ENCODE measurements around the gene IP6K3. TPM values are rescaled to one million over a fixed set of nuclear protein-coding genes. Genes with fewer than 3 reads are reported as not detected.

The IP6K3 gene
- total RNA-seq, 1 experiment from 2014 or later, result not detected

DNA sequence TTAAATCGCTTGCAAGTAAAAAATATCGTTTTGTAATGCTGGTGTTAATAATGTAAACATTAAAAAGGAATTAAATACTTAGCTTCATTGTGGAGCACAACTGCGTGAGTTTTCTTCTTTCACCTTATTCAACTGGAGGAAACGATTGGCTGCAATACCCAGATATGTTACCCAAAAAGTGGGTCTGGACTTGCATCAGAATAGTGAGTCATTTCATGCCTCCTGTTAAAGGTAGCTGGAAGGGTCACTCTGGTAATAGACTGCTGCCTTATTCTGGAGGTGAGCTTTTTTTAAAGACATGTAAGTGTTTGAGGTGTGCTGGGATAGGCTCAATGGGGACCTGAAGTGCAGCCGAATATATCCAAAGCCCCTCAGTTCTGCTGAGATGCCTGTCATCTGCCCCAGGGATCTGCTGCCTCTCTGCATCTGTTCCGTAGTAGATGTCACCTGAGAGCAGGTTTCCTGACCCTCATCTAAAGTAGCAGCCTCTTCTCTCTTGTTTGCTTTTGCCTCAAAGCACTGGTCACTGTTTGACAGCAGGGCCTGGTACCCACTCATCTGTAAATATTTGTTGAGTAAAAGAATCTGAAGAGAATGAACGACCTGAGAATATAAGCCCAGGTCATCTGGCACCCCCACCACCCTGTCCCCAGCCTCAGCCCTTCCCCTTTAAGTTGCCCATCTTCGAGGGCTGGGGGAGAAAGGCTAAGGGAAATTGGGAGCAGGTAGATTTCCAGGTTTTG lies 29.6 kb downstream of the IP6K3 start:
- intact Hi-C loops (cut with micrococcal nuclease; ENCODE audit: unreplicated experiment) (no loop called here), in situ Hi-C loops (cut with HindIII; ENCODE audit: low pct_unique_long_range_greater_than_20kb, low sequenced_read_pairs) (no loop called here)
- Histone ChIP-seq H3K4me3 (ENCODE audit: low read depth in 2 of 2, low read length in 2 of 2) (no peak overlapping the region), H3K27me3 (ENCODE audit: control insufficient read depth, insufficient read depth, low read length) (peaks cover 4% of the 10 kb centered on the region; the same call in 1 of the 2 replicates), H3K9me3 (ENCODE audit: control insufficient read depth, insufficient read depth, low read depth, low read length) (no peaks in the 10 kb centered on the region), H3K4me1 (ENCODE audit: control insufficient read depth, insufficient read depth, low read length) (no peaks in the 10 kb centered on the region), H3K36me3 (ENCODE audit: control insufficient read depth, insufficient read depth, low read length) (no peaks in the 10 kb centered on the region), H3K27ac (ENCODE audit: low read length) (no peak overlapping the region)
- CTCF ChIA-PET, result interaction anchor here (0.7 kb wide), 1 partner anchor 427 kb away, joined by 3 read pairs; no protein-coding TSS in a partner anchor
- no peak for ATAC-seq
- TF ChIP-seq, protein P1, sequence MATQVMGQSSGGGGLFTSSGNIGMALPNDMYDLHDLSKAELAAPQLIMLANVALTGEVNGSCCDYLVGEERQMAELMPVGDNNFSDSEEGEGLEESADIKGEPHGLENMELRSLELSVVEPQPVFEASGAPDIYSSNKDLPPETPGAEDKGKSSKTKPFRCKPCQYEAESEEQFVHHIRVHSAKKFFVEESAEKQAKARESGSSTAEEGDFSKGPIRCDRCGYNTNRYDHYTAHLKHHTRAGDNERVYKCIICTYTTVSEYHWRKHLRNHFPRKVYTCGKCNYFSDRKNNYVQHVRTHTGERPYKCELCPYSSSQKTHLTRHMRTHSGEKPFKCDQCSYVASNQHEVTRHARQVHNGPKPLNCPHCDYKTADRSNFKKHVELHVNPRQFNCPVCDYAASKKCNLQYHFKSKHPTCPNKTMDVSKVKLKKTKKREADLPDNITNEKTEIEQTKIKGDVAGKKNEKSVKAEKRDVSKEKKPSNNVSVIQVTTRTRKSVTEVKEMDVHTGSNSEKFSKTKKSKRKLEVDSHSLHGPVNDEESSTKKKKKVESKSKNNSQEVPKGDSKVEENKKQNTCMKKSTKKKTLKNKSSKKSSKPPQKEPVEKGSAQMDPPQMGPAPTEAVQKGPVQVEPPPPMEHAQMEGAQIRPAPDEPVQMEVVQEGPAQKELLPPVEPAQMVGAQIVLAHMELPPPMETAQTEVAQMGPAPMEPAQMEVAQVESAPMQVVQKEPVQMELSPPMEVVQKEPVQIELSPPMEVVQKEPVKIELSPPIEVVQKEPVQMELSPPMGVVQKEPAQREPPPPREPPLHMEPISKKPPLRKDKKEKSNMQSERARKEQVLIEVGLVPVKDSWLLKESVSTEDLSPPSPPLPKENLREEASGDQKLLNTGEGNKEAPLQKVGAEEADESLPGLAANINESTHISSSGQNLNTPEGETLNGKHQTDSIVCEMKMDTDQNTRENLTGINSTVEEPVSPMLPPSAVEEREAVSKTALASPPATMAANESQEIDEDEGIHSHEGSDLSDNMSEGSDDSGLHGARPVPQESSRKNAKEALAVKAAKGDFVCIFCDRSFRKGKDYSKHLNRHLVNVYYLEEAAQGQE (IDR thresholded peaks at IDR 0.05; ENCODE audit: insufficient read depth in 1 of 2, low read depth in 2 of 2, low read length in 1 of 2), result no peak
- TF ChIP-seq TCF7L2 (IDR thresholded peaks at IDR 0.05; ENCODE audit: low read depth, low read length) (no peak), POLR2AphosphoS5 (IDR thresholded peaks at IDR 0.05; ENCODE audit: low read depth, low read length) (no peak), SIN3A (IDR thresholded peaks at IDR 0.05; ENCODE audit: borderline replicate concordance, insufficient read depth, low read depth, low read length) (no peak)
- TF ChIP-seq, protein P2, sequence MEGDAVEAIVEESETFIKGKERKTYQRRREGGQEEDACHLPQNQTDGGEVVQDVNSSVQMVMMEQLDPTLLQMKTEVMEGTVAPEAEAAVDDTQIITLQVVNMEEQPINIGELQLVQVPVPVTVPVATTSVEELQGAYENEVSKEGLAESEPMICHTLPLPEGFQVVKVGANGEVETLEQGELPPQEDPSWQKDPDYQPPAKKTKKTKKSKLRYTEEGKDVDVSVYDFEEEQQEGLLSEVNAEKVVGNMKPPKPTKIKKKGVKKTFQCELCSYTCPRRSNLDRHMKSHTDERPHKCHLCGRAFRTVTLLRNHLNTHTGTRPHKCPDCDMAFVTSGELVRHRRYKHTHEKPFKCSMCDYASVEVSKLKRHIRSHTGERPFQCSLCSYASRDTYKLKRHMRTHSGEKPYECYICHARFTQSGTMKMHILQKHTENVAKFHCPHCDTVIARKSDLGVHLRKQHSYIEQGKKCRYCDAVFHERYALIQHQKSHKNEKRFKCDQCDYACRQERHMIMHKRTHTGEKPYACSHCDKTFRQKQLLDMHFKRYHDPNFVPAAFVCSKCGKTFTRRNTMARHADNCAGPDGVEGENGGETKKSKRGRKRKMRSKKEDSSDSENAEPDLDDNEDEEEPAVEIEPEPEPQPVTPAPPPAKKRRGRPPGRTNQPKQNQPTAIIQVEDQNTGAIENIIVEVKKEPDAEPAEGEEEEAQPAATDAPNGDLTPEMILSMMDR (IDR thresholded peaks at IDR 0.05), result no peak
- DNase-seq (ENCODE audit: low read depth, low spot score), result no peak
- no TSS peak for BruUV-seq (replicated peaks)
- POLR2A ChIA-PET, result no interaction called here

DNA sequence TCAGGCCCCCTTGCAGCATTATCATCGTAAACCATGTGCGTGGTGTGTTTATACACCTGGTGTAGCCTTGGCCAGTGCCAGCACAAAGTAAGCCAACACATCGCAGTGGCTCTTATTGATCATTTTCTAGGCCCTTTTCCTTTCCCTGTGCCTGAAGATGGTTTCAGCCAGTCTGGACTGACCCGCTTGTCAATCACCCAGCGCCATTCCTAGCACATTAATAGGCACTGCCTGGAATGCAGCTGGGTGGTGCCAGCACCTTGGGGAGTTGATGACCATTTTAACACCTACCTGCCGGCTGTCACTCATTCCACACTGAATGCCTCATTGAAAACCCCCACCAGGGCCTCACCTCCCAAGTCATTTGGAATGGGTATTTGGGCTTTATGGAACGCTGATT lies 30.3 kb downstream of the IP6K3 start:
- intact Hi-C loops (cut with micrococcal nuclease; ENCODE audit: unreplicated experiment), result no loop called here
- BruUV-seq (replicated peaks), result no TSS peak
- Histone ChIP-seq H3K9me3 (ENCODE audit: control insufficient read depth, insufficient read depth, low read depth, low read length) (no peaks in the 10 kb centered on the region), H3K27ac (ENCODE audit: low read length) (no peak overlapping the region), H3K4me3 (ENCODE audit: low read depth in 2 of 2, low read length in 2 of 2) (no peak overlapping the region), H3K27me3 (ENCODE audit: control insufficient read depth, insufficient read depth, low read length) (peaks cover 2% of the 10 kb centered on the region; the same call in 1 of the 2 replicates), H3K36me3 (ENCODE audit: control insufficient read depth, insufficient read depth, low read length) (no peaks in the 10 kb centered on the region), H3K4me1 (ENCODE audit: control insufficient read depth, insufficient read depth, low read length) (no peaks in the 10 kb centered on the region)
- DNase-seq (ENCODE audit: low read depth, low spot score), result no peak
- TF ChIP-seq POLR2AphosphoS5 (IDR thresholded peaks at IDR 0.05; ENCODE audit: low read depth, low read length) (no peak), TCF7L2 (IDR thresholded peaks at IDR 0.05; ENCODE audit: low read depth, low read length) (no peak), SIN3A (IDR thresholded peaks at IDR 0.05; ENCODE audit: borderline replicate concordance, insufficient read depth, low read depth, low read length) (no peak)
- TF ChIP-seq, protein P2 (IDR thresholded peaks at IDR 0.05), result no peak
- TF ChIP-seq, protein P1 (IDR thresholded peaks at IDR 0.05; ENCODE audit: insufficient read depth in 1 of 2, low read depth in 2 of 2, low read length in 1 of 2), result no peak
- CTCF ChIA-PET, result no interaction called here
- in situ Hi-C loops (cut with HindIII; ENCODE audit: low pct_unique_long_range_greater_than_20kb, low sequenced_read_pairs), result no loop called here
- POLR2A ChIA-PET, result no interaction called here
- ATAC-seq, result no peak

Measured in Panc1 (cell line).